GM18868 (cell line): ENCODE measurements around the gene TRAF3IP1.
"Not testable (repeated sequence)": the region's sequence is repeated elsewhere in the genome, so short reads cannot be mapped to it uniquely, and the experiment has no call there.

Source experiments
- ATAC-seq: cut with Tn5 transposase; IDR thresholded peaks from one replicate; pipeline ENCODE4 v1.9.1; 2021; ENCODE audit warnings: mild to moderate bottlenecking, moderate library complexity; ENCODE audit not compliant: unreplicated experiment

TRAF3IP1 gene

GRCh38 chr2:238405217-238405555 lies 84.9 kb downstream of the TRAF3IP1 start:
- not testable (repeated sequence) for ATAC-seq

DNA sequence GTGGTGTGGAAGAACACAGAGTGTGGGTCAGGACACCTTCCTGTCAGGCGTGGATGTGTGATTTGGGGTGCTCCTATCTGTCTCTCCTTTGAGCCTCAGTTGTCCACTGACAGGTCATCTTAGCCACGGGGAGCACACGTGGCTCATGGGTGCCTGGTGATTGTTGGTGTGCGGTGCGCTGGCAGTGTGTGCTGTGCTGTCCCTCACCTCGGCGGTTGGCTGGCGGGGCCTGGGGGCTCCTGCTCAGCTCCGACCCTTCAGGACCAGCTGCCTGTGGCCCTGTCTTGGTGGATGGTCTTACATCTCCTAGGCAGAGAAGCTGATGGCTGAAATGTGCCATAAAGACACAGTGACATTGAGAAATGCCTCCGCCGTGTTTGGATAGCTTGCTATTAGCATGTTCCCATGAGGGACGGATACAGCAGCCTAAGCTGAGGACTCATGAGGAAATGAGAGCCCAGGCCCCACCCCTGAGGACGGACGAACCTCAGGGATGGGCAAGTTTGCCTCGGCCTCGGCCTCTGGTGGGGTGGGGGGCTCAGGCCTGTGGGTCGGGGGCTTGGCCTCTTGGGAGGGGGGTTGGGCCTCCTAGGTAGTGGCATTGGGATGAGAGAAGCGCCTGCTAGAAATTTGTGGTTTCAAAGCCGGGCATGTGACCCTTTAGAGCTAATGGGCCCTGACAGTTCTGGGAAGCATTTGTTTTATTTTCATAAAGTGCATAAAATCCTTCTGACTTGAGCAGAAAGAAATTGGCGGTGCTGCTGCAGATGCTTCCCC lies 86.1 kb downstream of the TRAF3IP1 start:
- no peak for ATAC-seq

- no peak for ATAC-seq
Observed at GRCh38 chr2:238406998-238407285, 86.6 kb downstream of the TRAF3IP1 start.

DNA sequence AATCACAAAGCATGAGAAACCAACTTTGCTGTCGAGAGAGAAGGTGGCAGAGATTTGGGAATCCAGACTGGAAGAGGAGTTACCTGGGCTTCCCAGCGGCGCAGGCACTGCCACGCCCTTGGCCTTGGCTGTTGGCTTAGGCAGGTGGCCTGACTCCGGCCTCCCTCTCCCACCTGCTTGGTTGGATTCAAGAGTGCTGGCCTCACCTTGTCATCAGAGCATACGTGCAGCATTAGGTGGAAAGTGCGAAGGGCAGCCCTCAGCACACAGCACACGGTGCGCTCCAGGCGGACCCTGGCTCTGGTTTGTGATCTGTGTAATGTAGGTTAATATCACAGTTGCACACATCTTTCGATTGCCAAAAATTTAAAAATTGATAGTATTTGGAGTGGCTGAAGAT lies 87.2 kb downstream of the TRAF3IP1 start:
- no peak for ATAC-seq

- no peak for ATAC-seq
Observed at GRCh38 chr2:238408615-238409340, 88.5 kb downstream of the TRAF3IP1 start.

DNA sequence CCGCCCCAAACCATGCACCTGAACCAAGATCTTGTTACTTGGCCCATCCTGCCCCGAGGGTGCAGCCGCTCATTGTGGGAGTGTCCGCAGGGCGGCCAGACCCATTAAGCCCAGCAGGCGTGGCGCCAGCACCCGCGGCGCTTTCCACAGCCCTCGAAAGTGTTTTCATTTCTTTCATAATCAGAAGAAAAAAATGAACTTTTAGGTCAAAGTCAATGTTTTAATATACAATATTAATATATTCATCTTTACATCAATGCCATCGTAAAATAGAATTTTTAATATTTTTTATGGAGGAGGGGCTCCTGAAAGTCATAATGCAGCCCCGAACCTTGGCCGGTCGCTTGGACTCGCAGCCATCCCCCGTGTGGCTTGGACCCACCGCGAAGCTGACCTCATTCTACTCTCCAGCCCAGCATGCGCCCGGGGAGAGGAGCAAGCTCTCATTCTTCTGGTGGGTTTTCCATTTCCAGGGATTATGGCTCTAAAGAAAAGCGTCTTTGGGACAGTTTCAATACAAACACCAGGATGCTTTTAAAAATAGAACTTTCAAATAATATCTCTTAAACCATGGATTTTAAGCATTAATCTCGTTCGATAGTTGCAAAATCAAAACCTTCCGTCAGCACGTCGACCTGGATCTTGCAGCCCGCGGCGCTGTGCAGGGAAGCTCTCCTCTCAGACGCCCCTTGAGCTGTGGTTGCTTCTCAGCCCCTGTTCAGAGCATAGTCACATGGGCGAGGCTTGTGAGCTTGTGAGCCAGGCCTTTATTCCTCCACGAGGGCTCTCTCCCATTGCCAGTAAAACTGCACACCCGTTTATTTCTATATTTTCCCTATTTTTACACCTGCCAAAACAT lies 89.3 kb downstream of the TRAF3IP1 start:
- ATAC-seq, result no peak

DNA sequence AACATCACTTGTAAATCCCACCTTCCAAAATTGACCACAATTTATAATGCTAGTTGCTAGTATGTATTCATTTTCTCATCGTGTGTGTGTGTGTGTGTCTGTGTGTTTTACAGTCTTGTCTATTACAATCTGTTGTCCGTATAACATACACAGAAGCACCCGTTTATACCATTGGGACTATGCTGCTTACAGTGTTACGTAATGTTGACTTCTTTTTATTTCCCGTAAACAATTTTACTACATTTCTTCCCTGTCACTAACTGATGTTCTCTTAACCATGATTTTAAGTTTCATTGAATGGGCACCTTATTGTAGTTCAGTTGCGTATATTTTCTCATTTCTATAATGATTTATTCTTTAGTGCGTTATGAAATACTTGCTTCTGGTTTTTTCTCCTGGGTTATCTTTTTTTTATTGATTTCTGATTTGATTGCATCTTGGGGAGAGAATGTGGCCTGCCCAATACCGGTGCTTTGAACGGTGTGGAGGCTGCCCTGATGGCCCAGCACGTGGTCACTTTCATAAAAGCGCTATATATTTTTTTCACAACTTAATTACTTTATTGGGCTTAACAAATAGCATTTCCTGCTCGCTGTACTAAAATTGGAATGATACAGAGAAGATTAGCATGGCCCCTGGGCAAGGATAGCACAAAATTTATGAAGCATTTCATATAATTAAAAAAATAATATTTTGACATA lies 91.9 kb downstream of the TRAF3IP1 start:
- no peak for ATAC-seq

- ATAC-seq, result no peak
Observed at GRCh38 chr2:238413368-238413767, 93.0 kb downstream of the TRAF3IP1 start.

DNA sequence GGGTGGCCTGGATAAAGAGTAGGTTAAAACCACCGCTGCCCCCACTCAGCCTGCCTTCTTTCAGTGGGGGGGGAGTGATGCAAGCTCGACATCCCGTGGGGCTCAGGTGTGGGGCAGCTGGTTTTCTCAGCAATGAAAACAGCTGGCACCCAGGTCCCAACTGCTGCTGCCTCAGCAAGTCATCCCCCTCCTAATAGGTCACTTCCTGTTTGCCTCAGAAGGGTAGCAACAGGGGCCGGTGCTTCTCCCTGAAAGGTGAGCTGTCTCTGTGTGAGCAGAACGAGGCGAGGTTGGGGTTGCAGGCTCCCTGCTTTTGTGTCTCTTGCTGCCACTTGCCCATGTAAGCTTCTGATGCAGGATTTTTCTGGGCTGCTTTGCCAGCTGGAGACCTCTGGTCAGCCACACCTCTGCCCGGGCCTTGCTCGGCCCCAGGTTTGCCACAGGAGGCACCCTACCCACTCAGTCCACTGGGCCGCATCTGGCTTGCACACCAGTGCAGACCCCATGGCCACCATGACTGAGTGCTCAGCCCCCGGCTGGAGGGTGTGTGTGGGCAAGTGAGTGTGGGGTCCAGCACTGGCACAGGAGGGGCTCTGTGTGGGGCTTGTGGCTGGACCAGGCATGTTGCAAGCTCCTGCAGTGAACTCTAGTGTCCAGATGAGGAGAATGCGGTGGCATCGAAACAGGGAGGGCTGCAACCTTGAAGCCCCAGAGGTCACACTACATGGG lies 94.9 kb downstream of the TRAF3IP1 start:
- ATAC-seq, result no peak

GRCh38 chr2:238415893-238416292 lies 95.6 kb downstream of the TRAF3IP1 start:
- no peak for ATAC-seq

GRCh38 chr2:238418196-238418998 lies 98.1 kb downstream of the TRAF3IP1 start:
- no peak for ATAC-seq

DNA sequence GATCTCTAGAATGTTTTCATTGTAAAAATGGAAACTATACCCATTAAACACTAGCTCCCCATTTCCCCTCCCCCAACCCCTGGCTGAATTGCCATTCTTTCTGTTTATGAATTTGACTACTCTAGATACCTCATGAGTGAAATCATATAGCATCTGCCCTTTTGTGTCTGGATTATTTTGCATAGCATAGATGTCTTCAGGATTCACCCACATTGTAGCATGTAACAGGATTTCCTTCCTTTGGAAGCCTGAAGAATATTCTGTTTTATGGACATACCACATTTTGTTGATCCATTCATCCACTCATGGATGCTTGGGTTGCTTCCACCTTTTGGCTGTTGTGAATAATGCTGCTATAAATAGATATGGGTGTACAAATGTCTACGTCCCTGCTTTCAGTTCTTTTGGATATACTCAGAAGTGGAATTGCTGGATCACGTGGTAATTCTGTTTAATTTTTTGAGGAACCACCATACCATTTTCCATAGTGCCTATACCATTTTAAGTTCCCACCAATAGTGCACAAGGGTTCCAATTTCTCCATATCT lies 98.8 kb downstream of the TRAF3IP1 start:
- ATAC-seq, result no peak

- no peak for ATAC-seq
Observed at GRCh38 chr2:238420442-238420841, 100.1 kb downstream of the TRAF3IP1 start.

DNA sequence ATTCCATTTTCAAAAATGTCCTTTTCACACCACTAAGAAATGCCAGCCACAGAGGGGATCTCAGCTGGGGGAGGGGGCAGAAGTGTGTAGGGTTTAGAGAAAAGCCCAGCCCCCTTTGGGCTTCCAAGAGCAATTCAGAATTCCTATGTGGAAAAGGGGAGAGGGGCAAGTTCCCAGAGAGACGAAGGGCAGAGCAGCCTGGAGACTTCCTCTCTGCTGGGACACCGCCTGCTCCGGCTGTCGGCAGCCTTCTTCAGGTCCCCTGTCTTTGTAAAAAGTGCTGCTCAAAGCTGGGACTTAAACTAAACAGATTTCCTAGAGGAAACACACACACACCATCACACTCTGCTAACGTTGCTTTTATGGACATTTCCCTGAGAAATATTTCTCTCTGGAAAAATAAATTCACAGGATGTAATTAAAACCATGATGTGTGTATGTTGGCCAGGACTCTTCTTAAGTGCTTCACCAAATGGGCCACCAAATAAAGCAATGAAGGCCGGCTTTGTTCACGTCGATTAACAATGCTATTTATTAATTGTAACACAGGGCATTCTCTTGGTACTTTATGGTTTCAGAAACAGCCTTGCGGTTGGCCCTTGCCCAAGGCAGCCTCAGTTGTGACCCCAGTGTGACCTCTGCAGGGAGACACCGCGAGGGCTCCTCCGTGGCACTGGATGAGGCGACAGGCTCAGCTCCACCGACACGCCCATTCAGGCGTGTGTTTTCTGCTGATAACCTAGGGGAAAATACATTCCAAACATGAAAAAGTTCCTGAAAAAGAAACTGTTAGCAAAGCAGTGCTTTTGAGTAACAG lies 100.8 kb downstream of the TRAF3IP1 start:
- no peak for ATAC-seq

DNA sequence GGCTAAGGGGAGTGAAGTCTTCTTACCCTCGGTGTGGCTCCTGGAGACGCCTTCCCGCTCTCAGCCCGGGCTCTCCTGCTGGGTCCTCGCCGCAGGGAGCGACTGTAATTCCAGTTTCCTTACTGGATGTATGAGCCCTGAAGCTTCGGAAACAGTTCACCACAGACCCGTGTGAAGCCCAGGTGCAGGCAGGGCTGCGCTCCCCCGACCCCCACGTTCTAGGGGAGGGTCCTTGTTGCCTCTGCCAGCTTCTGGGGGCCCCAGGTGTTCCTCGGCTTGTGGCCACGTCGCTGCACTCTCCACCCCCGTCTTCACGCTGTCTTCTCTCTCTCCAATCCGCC lies 101.3 kb downstream of the TRAF3IP1 start:
- ATAC-seq, result no peak

- ATAC-seq, result no peak
Observed at GRCh38 chr2:238422285-238422684, 102.0 kb downstream of the TRAF3IP1 start.

DNA sequence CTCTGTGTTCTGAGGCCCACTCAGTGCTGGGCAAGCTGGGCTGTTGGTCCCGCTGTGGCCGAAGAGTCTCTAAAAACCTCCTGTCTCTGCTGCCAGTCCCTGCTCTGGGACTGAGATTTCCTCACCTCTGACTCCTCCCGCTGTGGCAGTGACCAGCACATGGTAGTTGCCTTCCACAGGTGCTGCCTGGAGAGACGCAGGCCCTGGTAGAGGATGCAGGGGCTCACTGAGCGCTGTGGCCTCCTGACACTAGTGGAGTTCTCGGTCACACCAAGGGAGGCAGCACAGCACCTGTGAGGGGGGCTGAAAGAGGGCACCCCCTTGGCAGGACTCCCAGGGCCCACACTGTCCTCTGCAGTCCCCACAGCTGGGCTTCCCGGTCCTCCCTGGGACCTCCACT lies 102.6 kb downstream of the TRAF3IP1 start:
- ATAC-seq, result no peak

DNA sequence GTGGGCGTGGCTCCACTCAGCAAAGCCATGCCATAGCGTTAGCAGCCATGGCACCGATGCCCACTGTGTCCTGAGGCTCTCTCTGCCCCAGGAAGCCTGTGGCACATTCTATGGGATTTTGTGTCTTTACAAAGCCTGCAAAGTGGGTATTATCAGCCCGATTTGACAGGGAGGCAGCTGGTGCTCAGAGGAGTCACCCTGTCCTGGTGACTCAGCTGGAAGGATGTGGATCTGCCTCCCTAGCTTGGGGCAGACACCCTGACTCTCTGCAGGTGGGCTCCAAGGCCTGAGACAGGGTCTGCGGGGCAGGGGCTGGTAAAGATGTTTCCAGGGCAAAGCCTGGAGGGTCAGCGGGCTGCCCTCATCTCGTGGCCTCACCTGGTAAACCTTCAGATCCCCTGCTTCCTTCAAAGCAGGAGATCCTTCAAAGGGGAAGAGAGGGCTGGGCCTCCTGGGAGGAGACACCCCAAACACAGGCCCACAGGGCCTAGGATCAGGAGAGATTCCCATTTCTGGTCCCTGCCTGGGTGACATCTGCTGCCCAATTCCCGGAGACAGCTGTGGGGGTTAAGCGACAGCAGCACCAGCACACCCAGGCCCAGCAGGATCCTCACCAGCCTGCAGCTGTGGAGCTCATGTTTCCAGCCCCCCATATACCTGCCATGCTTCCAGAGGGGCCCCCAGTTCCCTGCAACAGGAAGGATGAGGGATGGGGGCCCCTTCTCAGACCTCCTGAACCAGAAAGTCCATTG lies 103.4 kb downstream of the TRAF3IP1 start:
- ATAC-seq, result no peak
